Stimulated activated naive CD8-positive, alpha-beta T cell treated with anti-CD3 and anti-CD28 coated beads, Interleukin-15, Interleukin-2, amounts not matched to agents 100 U/mL and 50 U/mL, for 24 hours (primary cell): ENCODE data around the gene TAF1.
"Not testable (repeated sequence)": the region's sequence is repeated elsewhere in the genome, so short reads cannot be mapped to it uniquely, and the experiment has no call there.

Experiments used
- ATAC-seq: fragments of 150-1000 bp; cut with Tn5 transposase; one replicate; pipeline ENCODE4 v1.10.0; 2021
- DNase-seq: peaks from one replicate; pipeline ENCODE4 v3.0.0; 2021

Gene TAF1

DNA sequence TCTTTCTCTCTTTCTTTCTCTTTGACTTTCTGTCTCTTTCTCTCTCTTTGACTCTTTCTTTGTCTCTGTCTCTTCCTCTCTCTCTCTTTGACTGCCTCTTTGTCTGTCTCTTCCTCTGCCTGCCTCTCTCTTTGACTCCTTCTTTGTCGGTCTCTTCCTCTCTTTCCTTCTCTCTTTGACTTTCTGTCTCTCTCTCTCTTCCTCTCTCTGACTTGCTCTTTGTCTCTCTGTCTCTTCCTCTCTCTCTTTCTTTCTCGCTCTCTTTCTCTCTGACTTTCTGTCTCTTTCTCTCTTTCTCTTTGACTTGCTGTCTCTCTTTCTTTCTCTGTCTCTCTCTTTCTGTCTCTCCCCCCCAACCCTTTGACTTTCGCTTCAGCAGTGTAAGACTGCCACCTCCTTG is 130.3 kb downstream of the TAF1 start:
- no peak for ATAC-seq
- no peak for DNase-seq

DNA sequence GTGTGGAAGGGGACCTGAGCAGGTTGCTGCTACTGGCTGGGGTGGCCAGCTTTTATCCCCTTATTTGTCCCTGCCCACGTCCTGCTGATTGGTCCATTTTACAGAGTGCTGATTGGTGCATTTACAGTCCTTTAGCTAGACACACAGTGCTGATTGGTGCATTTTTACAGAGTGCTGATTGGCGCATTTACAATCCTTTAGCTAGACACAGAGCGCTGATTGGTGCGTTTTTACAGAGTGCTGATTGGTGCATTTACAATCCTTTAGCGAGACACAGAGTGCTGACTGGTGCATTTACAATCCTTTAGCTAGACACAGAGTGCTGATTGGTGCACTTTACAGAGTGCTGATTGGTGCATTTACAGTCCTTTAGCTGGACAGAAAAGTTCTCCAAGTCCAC is 135.9 kb downstream of the TAF1 start:
- ATAC-seq, result not testable (repeated sequence)

DNA sequence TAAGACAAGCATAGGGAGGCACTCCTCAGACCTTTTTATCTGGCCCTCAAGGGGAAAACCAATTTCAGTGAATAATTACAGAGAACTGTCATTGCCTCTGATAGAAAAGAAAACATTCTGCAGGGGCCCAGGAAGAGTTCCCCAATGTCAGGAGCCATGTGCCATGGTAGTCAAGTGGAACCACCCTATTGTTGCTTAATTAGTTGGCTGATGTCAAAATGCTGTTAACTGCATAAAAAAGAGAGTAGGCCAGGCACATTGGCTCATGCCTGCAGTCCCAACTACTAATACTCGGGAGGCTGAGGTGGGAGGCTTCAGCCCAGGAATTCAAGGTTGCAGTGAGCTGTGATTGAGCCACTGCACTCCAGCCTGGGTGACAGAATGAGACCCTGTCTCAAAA is 138.2 kb downstream of the TAF1 start:
- ATAC-seq, result no peak
- DNase-seq, result no peak

More for the DNA sequence above, 135.9 kb downstream of the TAF1 start:
- DNase-seq, result not testable (repeated sequence)

DNA sequence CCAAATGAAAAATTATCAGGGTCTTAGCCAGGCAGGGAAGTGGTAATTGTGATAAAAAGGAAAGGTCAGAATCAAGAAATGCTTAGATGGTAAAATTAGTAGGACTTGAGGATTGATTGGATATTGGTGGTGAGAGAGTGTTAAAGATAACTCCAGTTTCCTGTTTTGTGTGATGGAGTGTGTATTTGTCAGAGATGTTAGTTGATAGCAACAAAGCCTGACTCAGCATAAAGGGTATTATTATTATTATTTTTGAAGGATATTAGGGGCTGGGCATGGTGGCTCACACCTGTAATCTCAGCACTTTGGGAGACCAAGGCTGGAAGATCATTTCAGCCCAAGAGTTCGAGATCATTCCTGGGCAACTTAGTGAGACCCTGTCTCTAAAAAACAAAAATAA is 143.1 kb downstream of the TAF1 start:
- ATAC-seq (no peak), DNase-seq (no peak)

DNA sequence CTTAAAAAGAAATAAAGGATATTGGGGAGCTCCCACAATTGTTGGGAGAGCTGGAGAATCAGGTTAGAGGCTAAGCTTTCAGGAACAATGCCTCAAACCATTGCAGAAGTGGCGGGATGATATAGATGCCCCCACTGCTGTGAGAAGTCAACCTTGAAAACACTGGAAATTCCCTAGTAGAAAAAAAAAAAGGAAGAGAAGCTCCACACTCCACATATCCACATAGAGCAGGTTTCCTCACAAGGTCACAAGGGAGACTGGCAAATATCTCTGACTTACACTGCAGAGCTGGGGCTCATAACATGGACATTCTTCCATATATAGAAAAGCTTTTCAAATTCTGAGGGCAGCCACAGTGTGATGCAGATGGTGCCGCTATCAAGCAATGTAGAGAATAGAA is 144.0 kb downstream of the TAF1 start:
- no peak for ATAC-seq

DNA sequence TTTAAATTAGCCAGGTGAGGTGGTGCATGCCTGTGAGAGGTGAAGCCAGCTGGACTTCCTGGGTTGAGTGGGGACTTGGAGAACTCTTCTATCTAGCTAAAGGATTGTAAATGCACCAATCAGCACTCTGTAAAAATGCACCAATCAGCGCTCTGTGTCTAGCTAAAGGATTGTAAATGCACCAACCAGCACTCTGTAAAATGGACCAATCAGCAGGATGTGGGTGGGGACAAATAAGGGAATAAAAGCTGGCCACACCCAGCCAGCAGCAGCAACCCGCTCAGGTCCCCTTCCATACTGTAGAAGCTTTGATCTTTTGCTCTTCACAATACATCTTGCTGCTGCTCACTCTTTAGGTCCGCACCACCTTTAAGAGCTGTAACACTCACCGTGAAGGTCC is 147.6 kb downstream of the TAF1 start:
- ATAC-seq, DNase-seq: not testable (repeated sequence)

More for the DNA sequence above, 144.0 kb downstream of the TAF1 start:
- DNase-seq, result no peak

DNA sequence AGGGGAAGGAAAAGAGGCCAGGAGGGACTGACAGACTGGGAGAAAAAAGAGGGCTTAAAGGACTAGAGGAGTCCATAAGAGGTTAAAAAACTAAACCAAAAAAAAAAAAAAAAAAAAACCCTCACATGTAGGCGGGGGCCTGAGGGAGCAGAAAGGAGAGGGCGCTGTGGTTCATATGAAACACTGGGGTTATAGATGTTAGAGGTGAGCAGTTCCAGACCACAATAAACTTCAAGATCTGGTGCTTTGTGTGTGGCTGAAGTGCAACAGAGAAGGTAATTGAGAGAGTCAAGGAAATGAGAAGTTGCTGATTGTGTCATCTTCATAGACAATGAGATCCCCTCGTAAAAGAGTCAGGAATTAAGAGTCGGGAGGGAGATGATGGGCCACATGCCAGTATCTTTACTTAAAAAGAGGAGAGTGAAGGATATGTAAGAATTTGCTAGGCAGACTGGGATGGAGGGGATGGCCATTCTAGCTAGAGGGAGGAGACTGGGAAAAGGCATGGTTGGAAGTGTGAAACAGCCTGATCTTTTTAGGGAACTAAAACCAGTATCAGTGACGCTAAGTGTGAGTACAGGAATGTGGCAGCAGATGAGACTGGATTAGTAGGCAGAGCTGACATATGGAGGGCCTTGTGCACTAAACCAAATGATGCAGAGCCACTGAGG is 148.3 kb downstream of the TAF1 start:
- peak; percentile 90 for ATAC-seq
- peak; percentile 13 for DNase-seq

DNA sequence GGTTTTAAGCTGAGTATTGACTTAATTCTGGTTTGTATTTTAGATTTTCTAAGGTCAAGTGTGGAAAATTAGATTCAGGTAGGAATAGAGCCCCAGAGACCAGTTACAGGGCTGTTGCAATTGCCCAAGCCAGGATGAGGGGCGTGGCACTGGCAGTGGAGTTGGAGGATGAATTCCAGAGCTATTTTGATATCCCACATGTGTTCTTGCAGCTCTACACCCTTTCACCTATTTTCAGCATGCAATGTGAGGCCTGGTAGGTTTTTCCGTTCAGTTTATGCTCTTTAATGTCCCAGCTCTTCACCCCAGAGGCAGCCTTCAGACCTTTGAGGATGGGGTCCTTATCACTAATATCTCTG is 148.9 kb downstream of the TAF1 start:
- DNase-seq (no peak), ATAC-seq (no peak)
